ENCODE measurements around the gene FBXW4. TPM values are rescaled to one million over a fixed set of nuclear protein-coding genes. Genes with fewer than 3 reads are reported as not detected.

FBXW4 gene
- polyA plus RNA-seq, 1 donor: 48.3 TPM

GRCh38 chr10:101580486-101581399, 114.2 kb downstream of the FBXW4 start:
- no peak for DNase-seq (ENCODE audit: low read depth)

DNA sequence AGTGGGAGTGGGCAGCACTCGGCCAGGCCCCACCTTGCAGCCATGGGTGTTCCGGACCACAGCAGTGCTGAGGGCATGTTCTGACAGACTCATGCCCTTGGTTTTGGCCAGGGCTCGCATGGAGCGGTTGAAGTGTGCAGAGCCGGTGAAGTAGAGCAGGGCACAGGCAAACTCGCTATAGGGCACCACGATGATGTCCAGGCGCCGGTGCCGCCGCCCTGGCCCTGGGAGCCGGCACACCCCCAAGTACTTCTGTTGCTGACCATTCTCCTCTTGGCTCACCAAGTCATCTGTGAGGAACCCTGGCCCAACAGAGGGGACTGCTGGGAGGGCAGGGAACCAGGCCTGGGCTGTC, 115.5 kb downstream of the FBXW4 start:
- no peak for DNase-seq (ENCODE audit: low read depth)

- no peak for DNase-seq (ENCODE audit: low read depth)
Measured at GRCh38 chr10:101578803-101579515, 116.0 kb downstream of the FBXW4 start.

DNA sequence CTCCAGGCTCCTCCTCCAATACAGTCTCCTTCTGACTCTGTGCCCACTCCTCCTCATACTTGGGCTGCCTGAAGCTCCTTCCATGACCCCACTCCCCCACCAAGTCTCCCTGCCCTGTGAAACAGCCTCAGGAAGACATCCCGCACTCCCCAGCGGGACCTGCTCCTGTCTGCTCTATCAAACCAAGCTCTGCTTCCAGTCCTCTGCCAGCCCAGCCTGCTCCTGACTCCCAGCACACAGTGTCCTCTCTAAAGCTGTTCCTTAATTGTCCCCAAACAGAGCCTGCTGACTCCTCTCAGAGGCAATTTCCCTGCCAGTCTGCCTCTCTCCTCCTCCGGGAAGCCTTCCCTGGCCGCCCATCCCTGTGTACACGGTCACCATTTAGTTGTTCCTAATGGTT, 116.8 kb downstream of the FBXW4 start:
- DNase-seq (ENCODE audit: low read depth): no peak

- DNase-seq (ENCODE audit: low read depth): no peak
Measured at GRCh38 chr10:101577121-101577871, 117.7 kb downstream of the FBXW4 start.

DNA sequence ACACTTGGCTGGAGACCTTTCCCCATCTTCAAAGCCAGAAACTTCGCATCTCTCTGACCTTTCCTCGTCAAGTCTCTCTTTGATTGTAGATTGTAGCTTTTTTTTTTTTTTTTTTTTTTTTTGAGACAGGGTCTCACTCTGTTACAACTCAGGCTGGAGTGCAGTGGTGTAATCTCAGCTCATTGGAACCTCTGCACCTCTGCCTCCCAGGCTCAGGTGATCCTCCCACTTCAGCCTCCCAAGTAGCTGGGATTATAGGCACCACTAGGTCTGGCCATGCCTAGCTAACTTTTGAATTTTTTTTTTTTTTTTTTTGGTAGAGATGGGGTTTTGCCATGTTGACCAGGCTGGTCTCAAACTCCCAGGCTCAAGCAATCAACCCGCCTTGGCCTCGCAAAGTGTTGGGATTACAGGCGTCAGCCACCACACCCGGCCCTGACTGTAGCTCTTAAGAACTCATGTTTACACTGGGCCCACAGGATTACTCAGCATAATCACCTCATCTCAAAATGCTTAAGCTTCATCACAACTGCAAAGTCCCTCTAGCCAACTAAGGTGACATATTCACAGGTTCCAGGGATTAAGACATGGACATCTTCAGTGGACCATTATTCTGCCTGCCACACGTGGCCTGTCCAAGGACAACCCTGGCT, 118.6 kb downstream of the FBXW4 start:
- DNase-seq (ENCODE audit: low read depth): no peak

- DNase-seq (ENCODE audit: low read depth): no peak
Measured at GRCh38 chr10:101575580-101576210, 119.3 kb downstream of the FBXW4 start.

DNA sequence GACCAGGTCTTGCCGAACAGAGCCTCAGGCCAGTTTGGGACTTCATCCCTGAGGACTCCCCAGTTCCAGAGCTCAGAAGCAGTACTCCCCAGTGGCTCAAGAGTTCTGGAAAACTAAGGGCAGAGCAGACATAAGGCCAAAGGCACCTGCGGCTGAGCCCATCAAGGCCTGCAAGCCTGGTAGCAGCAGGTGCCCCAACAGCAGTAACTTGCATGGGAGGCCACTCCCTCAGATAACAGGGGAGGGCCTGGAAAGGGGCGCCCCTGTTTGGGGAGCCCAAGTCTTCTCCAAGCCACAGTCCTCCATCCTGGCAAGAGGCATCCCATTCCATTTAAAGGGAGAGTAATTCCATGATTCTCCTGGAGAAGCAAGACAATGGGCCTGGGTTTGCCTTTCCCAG, 119.9 kb downstream of the FBXW4 start:
- no peak for DNase-seq (ENCODE audit: low read depth)

DNA sequence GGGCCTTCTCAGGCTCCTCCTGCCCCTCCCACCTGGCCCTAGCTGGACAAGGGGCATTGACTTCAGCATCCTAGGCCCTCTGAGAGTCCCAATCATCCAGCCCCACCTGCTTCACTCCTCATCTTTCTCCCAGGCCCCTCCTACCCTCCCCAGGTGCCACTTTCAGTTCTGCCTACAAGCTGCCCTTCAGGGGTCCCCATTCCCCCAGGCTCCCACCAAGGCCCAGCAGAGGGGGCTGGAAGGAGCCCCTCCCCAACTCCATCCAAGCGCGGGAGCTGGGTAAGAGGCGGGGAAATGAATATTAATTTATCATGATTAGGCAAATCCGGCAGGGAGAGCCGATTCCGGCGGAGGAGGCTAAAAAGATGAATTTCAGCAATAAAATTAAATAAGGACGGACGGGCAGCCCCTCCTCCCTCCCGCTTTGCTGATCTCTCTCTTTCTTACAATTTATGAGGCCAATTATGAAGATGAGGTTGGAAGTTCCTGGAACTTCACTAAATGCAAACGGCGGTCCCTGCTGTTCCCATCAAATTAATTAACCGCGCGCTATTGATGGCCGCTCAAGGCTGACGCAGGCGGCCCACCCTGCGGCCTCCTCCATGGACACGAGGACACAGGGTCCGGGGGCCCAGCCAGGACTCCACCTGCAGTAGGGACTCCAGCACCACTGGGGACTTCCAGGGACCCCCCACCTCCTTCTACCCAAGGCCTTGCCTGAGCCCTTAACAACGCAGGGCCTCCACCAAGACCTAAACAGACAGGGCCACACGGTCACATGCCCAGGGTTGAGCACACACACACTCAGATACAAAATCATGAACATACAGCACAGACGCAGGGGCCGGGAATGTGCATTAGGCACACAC, 120.9 kb downstream of the FBXW4 start:
- DNase-seq (ENCODE audit: low read depth): no peak

DNA sequence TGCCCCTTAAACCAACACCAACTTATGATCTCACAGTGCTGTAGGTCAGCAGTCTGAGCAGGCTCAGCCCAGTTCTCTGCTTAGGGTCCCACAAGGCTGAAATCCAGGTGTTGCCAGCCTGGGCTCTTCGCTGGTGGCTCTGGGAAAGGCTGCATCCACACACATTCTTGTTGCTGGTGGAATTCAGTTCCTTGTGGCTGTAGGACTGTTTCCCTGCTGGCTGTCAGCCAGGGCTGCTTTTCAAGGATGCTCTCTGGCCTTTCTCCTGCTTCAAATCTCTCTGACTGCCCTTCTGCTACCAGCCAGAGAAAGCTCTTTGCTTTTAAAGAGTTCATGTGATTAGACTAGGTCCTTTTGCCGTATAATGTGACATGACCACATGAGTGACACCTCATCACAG, 122.2 kb downstream of the FBXW4 start:
- DNase-seq (ENCODE audit: low read depth): no peak

- no peak for DNase-seq (ENCODE audit: low read depth)
Measured at GRCh38 chr10:101572126-101572525, 122.8 kb downstream of the FBXW4 start.

DNA sequence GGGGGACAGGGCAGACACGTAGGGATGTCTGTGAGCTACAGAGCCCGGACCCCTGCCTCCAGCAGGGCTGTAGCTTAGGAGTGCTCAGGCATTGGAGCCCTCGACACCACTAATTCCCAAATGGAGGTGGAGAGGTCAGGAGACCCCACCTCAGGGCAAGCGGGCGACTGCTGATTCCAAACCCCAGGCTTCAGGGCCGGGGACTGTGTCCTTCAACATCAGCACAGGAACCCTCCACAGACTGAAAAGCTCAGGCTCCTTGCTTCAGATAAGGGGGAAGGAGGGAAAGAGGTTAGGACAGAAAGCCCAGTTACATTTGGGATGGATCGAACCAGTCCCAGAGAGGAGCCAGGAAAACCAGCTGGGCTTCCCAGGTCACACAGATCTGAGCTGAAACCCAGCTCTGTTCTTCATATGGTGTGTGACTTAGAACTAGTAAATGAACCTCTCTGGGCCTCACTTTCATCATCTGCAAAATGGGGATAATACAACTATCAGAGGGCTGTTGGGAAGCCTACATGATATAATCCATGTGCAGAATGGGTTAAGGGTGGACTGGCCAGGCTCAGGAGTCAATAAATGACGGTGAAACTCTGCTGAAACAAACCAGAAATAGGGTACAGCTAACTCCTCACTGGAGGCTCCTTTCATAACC, 123.6 kb downstream of the FBXW4 start:
- no peak for DNase-seq (ENCODE audit: low read depth)

DNA sequence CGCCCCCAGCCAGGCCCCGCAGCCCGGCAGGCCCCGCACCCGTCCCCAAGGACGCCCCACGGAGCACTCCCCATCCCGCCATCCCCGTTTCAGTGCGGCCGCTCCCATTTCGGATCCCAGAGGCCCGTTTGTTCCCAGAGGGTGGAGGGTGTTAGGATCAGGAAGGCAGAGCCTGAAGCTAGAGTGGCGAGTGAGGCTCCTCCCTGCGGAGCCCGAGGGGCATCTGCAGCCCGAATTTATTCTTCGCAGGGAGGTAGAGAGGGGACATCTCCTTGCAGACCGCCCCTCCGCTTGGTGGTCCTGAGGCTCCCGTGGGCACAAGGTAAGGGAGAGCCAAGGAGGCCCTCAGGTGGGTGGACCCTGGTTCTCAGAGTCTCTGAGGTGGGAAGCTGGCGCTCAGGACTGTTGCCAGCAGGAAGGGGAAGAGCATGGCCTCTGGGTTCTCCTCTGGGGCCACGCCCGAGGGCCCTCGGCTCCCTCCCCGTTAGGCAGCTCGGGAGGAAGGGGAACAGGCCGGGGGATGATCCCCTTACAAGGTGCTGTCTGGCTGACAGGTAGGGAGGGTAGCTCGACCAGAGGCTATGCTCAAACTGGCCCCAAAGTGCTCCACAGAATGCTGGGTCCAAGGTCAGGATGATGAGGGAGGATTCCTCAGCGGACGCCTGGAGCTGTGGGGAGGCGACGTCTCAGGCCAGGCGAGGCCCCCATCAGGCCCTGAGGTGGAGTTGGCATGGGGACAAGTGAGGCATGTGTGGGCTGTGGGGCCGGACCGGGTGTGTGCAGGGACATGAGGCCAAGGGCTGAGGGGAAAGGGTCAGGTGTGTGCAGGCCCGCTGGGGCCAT, 124.3 kb downstream of the FBXW4 start:
- no peak for DNase-seq (ENCODE audit: low read depth)

GRCh38 chr10:101569622-101570427, 125.1 kb downstream of the FBXW4 start:
- DNase-seq (ENCODE audit: low read depth): no peak

DNA sequence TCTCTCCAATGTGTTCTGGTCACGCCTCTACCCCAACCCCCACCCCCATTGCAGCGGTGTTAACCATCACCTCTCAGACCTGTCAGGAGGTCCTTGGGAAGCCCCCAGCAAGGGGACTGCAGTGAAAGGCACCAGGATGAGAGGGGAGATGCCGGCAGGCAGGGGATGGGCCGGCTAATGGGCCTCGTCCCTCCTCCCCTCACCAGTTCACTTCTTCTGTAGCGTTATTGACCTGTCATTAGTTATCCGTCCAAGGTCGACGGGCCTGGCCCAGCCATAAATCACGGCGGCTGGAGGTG, 125.7 kb downstream of the FBXW4 start:
- DNase-seq (ENCODE audit: low read depth): no peak

- no peak for DNase-seq (ENCODE audit: low read depth)
Measured at GRCh38 chr10:101568054-101568745, 126.8 kb downstream of the FBXW4 start.

- no peak for DNase-seq (ENCODE audit: low read depth)
Measured at GRCh38 chr10:101567165-101568006, 127.6 kb downstream of the FBXW4 start.
